Esophagus squamous epithelium (tissue), 5 donors: ENCODE measurements around the gene LIPM. TPM values are rescaled to one million over a fixed set of nuclear protein-coding genes. Genes with fewer than 3 reads are reported as not detected.

ENCODE experiments used
- DNase-seq: peaks from one replicate; lab custom pipeline; 2025; lab: John Stamatoyannopoulos, UW
- H3K27ac ChIP-seq, 4 donors: fragments of 200-600 bp; sonication (generic); one replicate each; pipeline ENCODE4 v1.5.1; 2016 to 2019; ENCODE audit warnings: mild to moderate bottlenecking in 1 of 4
- H3K27me3 ChIP-seq, 4 donors: fragments of 200-600 bp; sonication (generic); 1 replicate in 3 of 4; 2 replicates in 1 of 4; pipeline versions ENCODE4 v1.5.1 to v1.6.0; 2017 to 2021; ENCODE audit warnings: antibody characterized with exemption in 1 of 4
- H3K36me3 ChIP-seq, 3 donors: fragments of 200-600 bp; sonication (generic); one replicate each; pipeline ENCODE4 v1.5.1; 2016 to 2019
- H3K4me1 ChIP-seq, 3 donors: fragments of 200-600 bp; sonication (generic); one replicate each; pipeline ENCODE4 v1.5.1; 2017 to 2019
- H3K4me3 ChIP-seq, 4 donors: fragments of 200-600 bp; sonication (generic); 1 replicate in 3 of 4; 2 replicates in 1 of 4; pipeline ENCODE4 v1.5.1; 2016 to 2019; ENCODE audit warnings: mild to moderate bottlenecking in 2 of 4, moderate library complexity in 1 of 4
- H3K9me3 ChIP-seq, 3 donors: fragments of 200-600 bp; sonication (generic); one replicate each; pipeline ENCODE4 v1.5.1; 2016 to 2019
- POLR2A ChIP-seq, 4 donors: fragments of 450-650 bp; IDR thresholded peaks; one replicate each; pipeline ENCODE4 v1.6.1; 2017; ENCODE audit warnings: antibody characterized with exemption in 4 of 4, mild to moderate bottlenecking in 4 of 4, moderate library complexity in 3 of 4
- WGBS, 2 donors: methylation state at CpG; one replicate each; pipeline ENCODE4 v1.1.5; 2018; 5-methylcytosine and 5-hydroxymethylcytosine counted together
- intact Hi-C: fragments of 100-400 bp; cut with DNase I; formaldehyde crosslinking; loops from one replicate; pipeline ENCODE4 v1.15.0; 2022
- total RNA-seq, 4 donors: library from RNA; depleted of rRNA; stranded (reverse); fragments of >200 nt; gene quantifications; one replicate each; pipeline ENCODE4 v1.1.0, GENCODE V29; 2016
- TF ChIP-seq, protein P1 (sequence below), 6 experiments: fragments of 450-650 bp in 4 of 6; fragments of 200-600 bp in 2 of 6; sonication (generic) in 2 of 6; IDR thresholded peaks; one replicate each; pipeline ENCODE4 v1.5.1; 2016 to 2019; ENCODE audit warnings: antibody characterized with exemption in 6 of 6, mild to moderate bottlenecking in 4 of 6, moderate library complexity in 4 of 6
- donor health status: DM: yes; HTN: yes; CAD: no.

Gene LIPM
- total RNA-seq, 4 donors from 2014 or later: not detected

DNA sequence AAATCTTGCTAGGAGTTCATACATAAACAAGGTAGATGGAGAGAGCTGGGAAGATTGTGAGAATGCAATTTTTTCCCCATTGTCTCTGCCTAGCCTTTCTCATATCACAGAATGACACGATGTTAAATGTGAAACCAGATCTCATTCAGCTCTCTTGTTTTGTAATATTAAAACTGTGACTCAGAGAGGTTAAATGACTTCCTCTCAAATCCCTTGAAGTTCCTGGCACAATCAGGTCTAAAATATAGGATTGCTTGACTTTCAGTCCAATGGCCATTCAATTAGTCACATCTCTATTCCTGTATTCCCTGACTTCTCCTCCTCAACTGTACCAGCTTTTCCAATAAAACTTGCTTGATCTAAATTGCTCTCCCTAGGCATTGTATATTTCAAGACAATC, 46.0 kb downstream of the LIPM start:
- no peak for DNase-seq
- H3K9me3 ChIP-seq: no peaks in the 10 kb centered on the region
- no peaks in the 10 kb centered on the region for H3K36me3 ChIP-seq
- no peaks in the 10 kb centered on the region for H3K27me3 ChIP-seq
- WGBS, 2 donors: 0 to 4% methylated on average over 1 of the region's 1 CpG
- peaks cover 0 to 50% (median 3%) of the 10 kb centered on the region in 3 donors for H3K4me1 ChIP-seq
- peak overlapping the region in 3 of 4 donors; percentile 47 to 89 (median 80) for H3K27ac ChIP-seq
- no peak for TF ChIP-seq POLR2A (IDR thresholded peaks at IDR 0.05)
- TF ChIP-seq, protein P1, sequence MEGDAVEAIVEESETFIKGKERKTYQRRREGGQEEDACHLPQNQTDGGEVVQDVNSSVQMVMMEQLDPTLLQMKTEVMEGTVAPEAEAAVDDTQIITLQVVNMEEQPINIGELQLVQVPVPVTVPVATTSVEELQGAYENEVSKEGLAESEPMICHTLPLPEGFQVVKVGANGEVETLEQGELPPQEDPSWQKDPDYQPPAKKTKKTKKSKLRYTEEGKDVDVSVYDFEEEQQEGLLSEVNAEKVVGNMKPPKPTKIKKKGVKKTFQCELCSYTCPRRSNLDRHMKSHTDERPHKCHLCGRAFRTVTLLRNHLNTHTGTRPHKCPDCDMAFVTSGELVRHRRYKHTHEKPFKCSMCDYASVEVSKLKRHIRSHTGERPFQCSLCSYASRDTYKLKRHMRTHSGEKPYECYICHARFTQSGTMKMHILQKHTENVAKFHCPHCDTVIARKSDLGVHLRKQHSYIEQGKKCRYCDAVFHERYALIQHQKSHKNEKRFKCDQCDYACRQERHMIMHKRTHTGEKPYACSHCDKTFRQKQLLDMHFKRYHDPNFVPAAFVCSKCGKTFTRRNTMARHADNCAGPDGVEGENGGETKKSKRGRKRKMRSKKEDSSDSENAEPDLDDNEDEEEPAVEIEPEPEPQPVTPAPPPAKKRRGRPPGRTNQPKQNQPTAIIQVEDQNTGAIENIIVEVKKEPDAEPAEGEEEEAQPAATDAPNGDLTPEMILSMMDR (IDR thresholded peaks at IDR 0.05): no peak
- peak overlapping the region in 1 of 4 donors; percentile 19 for H3K4me3 ChIP-seq
- intact Hi-C loops: no loop called here

DNA sequence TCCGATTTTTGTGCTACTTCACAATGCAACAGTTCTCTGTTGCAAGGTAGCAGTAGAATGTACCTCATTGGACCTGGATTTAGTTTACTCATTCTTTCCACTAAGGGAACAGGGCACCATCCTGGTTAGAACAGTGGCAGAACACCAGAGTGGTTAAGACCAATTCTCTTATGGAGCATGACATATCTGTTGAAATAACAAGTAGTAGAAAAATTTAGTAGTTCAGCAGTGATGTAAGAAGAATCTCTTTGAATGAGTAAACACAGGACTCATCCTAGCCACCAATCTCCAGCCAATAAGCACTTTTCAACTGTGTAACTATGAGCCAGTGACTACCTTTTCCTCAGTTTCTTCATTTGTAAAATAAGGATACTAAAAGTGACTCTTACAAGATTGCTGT, 46.7 kb downstream of the LIPM start:
- 60 to 80% methylated on average over 1 of the region's 1 CpG for whole genome bisulfite sequencing, 2 donors
- DNase-seq: no peak
- peak overlapping the region in 3 of 4 donors; percentile 47 to 89 (median 80) for H3K27ac ChIP-seq
- TF ChIP-seq POLR2A (IDR thresholded peaks at IDR 0.05): no peak
- TF ChIP-seq, protein P1 (IDR thresholded peaks at IDR 0.05): no peak
- H3K4me1 ChIP-seq: peaks cover 0 to 57% (median 3%) of the 10 kb centered on the region in 3 donors
- intact Hi-C loops: no loop called here
- H3K36me3 ChIP-seq: no peaks in the 10 kb centered on the region
- H3K9me3 ChIP-seq: no peaks in the 10 kb centered on the region
- no peaks in the 10 kb centered on the region for H3K27me3 ChIP-seq
- H3K4me3 ChIP-seq: no peak overlapping the region

DNA sequence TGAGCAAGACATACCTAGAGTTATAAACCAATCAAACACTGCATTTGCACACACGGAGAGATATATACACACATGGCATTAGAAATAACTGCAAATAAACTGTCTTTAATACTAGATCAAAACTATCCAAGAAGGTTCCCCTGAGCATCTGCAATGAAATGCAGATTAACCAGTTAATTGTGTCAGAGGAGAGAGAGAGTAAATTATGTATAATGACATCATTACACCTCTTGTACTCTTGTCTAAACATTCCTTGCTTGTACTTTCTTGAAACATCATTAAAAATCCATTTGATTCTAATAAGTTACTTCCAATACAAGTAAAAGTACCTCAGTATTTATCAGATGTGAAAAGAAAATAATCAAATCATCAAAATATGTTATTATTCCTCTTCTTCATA, 48.2 kb downstream of the LIPM start:
- intact Hi-C loops: no loop called here
- H3K27me3 ChIP-seq: no peaks in the 10 kb centered on the region
- no peaks in the 10 kb centered on the region for H3K9me3 ChIP-seq
- TF ChIP-seq, protein P1 (IDR thresholded peaks at IDR 0.05): no peak
- no peak for TF ChIP-seq POLR2A (IDR thresholded peaks at IDR 0.05)
- peak overlapping the region; percentile 18 to 89 (median 72) for H3K27ac ChIP-seq
- DNase-seq: no peak
- 56 to 57% methylated on average over 1 of the region's 1 CpG for WGBS, 2 donors
- peak overlapping the region; percentile 15 to 50 (median 40) for H3K4me3 ChIP-seq
- no peaks in the 10 kb centered on the region for H3K36me3 ChIP-seq
- peaks cover 0 to 70% (median 3%) of the 10 kb centered on the region in 3 donors for H3K4me1 ChIP-seq

DNA sequence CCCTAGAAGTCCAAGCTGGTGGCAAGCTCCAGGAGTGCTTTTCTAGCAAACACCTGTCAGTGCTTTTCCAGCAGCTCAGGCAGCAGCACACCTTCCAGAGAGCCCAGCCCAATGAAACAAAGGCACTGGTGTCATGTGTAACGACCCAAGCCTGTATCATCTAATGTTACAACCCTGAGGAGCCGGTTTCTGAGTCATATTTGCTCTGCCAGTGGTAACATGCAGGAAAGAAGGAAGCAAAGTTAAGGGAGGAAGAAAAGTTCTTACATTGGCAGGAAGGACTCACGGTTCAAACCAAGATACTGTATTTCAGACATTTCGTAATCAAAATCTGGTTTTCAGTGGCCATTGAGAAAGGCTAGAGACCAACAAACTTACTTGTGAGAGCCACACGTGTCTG, 49.2 kb downstream of the LIPM start, which contains the start of gene ANKRD22:
ANKRD22 (minus strand) TSS at position 139 of the 400 bp plus-strand sequence. CDS start 237 bp downstream, outside the sequence.
- Histone ChIP-seq H3K4me1 (peaks cover 0 to 70% (median 3%) of the 10 kb centered on the region in 3 donors), H3K4me3 (peak within 1 kb of the TSS; percentile 13 to 50 (median 40)), H3K27me3 (no peaks in the 10 kb centered on the region), H3K36me3 (no peaks in the 10 kb centered on the region), H3K27ac (peak within 1 kb of the TSS; percentile 65 to 89 (median 77)), H3K9me3 (no peaks in the 10 kb centered on the region)
- TF ChIP-seq POLR2A (IDR thresholded peaks at IDR 0.05): peak in 1 of 4 donors; percentile 54
- TF ChIP-seq, protein P1 (IDR thresholded peaks at IDR 0.05): no peak
- 28 to 48% methylated on average over 5 of the region's 5 CpGs for WGBS, 2 donors
- intact Hi-C loops: no loop called here
- DNase-seq: no peak

DNA sequence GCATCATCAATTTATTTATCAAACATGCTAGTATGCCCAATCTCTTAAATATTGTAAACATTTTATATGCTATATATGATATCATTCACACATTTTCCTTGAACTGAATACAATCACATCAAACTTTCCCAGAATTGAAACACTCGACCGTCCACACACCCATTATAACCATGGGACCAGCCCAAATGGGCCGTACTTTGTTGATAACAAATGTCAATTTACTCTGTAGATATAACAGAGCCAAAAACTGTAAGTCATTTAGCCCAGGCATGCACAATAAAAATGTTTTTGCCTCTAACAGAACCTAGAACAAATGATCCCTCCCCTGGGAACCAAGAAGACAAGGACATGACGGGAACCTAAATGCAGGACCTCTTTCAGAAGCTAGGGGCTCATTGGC, 49.8 kb downstream of the LIPM start:
- Histone ChIP-seq H3K27ac (peak overlapping the region in 3 of 4 donors; percentile 48 to 89 (median 80)), H3K4me1 (peaks cover 0 to 70% (median 3%) of the 10 kb centered on the region in 3 donors), H3K4me3 (no peak overlapping the region), H3K9me3 (no peaks in the 10 kb centered on the region), H3K36me3 (no peaks in the 10 kb centered on the region), H3K27me3 (no peaks in the 10 kb centered on the region)
- no peak for DNase-seq
- intact Hi-C loops: no loop called here
- TF ChIP-seq, protein P1 (IDR thresholded peaks at IDR 0.05): no peak
- TF ChIP-seq POLR2A (IDR thresholded peaks at IDR 0.05): no peak
- 61 to 72% methylated on average over 4 of the region's 4 CpGs for WGBS, 2 donors
